GM23338 (cell line): Measurements from ENCODE around the gene RRM1.

ENCODE experiments used
- CREB1 ChIP-seq: fragments of 250-450 bp; sonication (Bioruptor Pico); IDR thresholded peaks from 2 replicates; pipeline ENCODE4 v1.5.0; 2020; ENCODE audit warnings: low read depth, mild to moderate bottlenecking, moderate library complexity
- EZH2 ChIP-seq: fragments of 200-600 bp; sonication (generic); IDR thresholded peaks from one replicate; pipeline ENCODE4 v1.8.0; 2017; ENCODE audit warnings: antibody characterized with exemption, mild to moderate bottlenecking, low read depth; ENCODE audit not compliant: unreplicated experiment
- JUNB ChIP-seq: IDR thresholded peaks from one replicate; pipeline ENCODE4 v1.6.1; 2016; ENCODE audit warnings: antibody characterized with exemption; ENCODE audit not compliant: unreplicated experiment
- NANOG ChIP-seq: IDR thresholded peaks from 2 replicates; pipeline ENCODE4 v1.6.1; 2016; ENCODE audit warnings: antibody characterized with exemption, borderline replicate concordance
- POLR2AphosphoS5 ChIP-seq: IDR thresholded peaks from 2 replicates; pipeline ENCODE4 v1.6.1; 2016; ENCODE audit warnings: antibody characterized with exemption, low read depth
- STAT1 ChIP-seq: IDR thresholded peaks from one replicate; pipeline ENCODE4 v1.6.1; 2016; ENCODE audit warnings: antibody characterized with exemption; ENCODE audit not compliant: unreplicated experiment
- ZNF114 ChIP-seq: fragments of 250-450 bp; sonication (Bioruptor Pico); IDR thresholded peaks from 2 replicates; pipeline ENCODE4 v1.5.0; 2020; ENCODE audit warnings: mild to moderate bottlenecking, moderate library complexity
- TF ChIP-seq, protein P1 (sequence below), 2 experiments: fragments of 200-600 bp in 1 of 2; sonication (generic) in 1 of 2; conservative IDR thresholded peaks; 2 replicates each; pipeline versions ENCODE4 v1.5.1 to v1.6.1; 2016 to 2017; ENCODE audit warnings: antibody characterized with exemption in 2 of 2, low read depth in 2 of 2, mild to moderate bottlenecking in 2 of 2, moderate library complexity in 1 of 2
- TF ChIP-seq, protein P2 (sequence below): IDR thresholded peaks from one replicate; pipeline ENCODE4 v1.6.1; 2018; ENCODE audit warnings: antibody characterized with exemption; ENCODE audit not compliant: unreplicated experiment

DNA sequence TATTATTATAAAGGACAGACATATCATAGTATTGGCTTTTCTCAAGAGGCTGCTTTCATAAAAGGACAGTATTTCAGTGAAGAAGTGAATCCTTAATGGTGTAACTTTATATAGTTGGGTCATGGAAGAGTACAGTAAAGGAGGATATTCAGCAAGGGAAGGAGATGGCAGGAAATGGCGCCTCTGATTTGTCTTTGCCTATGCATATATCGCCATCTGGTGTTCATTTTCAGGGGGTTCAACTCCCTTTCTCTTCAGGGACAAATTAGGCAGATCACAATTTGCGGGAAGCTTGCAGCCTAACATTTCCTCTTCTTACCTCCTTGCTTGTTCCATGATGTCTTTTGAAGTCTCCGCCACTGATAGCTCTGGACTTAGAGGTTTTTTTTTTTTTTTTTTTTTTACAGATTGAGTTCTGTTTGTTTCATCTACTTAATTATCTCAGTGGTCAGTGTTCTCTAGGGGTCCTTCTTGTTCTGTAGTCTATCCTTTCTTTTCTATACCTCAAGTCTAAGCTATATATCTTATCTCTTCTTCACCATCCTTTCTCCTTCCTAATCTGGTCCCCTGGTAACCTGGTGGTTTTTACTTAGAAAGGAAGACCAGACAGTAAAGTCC is 21.8 kb upstream of the RRM1 start:
- TF ChIP-seq EZH2 (no peak), POLR2AphosphoS5 (no peak), NANOG (no peak), CREB1 (no peak), STAT1 (no peak), JUNB (no peak), ZNF114 (CRISPR knock-in tag) (no peak)
- TF ChIP-seq, protein P1, sequence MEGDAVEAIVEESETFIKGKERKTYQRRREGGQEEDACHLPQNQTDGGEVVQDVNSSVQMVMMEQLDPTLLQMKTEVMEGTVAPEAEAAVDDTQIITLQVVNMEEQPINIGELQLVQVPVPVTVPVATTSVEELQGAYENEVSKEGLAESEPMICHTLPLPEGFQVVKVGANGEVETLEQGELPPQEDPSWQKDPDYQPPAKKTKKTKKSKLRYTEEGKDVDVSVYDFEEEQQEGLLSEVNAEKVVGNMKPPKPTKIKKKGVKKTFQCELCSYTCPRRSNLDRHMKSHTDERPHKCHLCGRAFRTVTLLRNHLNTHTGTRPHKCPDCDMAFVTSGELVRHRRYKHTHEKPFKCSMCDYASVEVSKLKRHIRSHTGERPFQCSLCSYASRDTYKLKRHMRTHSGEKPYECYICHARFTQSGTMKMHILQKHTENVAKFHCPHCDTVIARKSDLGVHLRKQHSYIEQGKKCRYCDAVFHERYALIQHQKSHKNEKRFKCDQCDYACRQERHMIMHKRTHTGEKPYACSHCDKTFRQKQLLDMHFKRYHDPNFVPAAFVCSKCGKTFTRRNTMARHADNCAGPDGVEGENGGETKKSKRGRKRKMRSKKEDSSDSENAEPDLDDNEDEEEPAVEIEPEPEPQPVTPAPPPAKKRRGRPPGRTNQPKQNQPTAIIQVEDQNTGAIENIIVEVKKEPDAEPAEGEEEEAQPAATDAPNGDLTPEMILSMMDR (conservative IDR thresholded peaks at IDR 0.05; ENCODE audit: low read depth in 2 of 2): peak; percentile 87 to 97
- TF ChIP-seq, protein P2, sequence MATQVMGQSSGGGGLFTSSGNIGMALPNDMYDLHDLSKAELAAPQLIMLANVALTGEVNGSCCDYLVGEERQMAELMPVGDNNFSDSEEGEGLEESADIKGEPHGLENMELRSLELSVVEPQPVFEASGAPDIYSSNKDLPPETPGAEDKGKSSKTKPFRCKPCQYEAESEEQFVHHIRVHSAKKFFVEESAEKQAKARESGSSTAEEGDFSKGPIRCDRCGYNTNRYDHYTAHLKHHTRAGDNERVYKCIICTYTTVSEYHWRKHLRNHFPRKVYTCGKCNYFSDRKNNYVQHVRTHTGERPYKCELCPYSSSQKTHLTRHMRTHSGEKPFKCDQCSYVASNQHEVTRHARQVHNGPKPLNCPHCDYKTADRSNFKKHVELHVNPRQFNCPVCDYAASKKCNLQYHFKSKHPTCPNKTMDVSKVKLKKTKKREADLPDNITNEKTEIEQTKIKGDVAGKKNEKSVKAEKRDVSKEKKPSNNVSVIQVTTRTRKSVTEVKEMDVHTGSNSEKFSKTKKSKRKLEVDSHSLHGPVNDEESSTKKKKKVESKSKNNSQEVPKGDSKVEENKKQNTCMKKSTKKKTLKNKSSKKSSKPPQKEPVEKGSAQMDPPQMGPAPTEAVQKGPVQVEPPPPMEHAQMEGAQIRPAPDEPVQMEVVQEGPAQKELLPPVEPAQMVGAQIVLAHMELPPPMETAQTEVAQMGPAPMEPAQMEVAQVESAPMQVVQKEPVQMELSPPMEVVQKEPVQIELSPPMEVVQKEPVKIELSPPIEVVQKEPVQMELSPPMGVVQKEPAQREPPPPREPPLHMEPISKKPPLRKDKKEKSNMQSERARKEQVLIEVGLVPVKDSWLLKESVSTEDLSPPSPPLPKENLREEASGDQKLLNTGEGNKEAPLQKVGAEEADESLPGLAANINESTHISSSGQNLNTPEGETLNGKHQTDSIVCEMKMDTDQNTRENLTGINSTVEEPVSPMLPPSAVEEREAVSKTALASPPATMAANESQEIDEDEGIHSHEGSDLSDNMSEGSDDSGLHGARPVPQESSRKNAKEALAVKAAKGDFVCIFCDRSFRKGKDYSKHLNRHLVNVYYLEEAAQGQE: no peak
